Measurements from ENCODE around the gene NDUFB10. TPM values are rescaled to one million over a fixed set of nuclear protein-coding genes. Genes with fewer than 3 reads are reported as not detected.

NDUFB10 gene
- total RNA-seq: 96.9 and 105 TPM in 2 replicates
- long read RNA-seq, transcript NDUFB10-201 (4 exons, 705 nt): major isoform, 5 of 6 reads
- long read RNA-seq, partial matches to known transcripts: 0 of 6 reads
- long read RNA-seq, other reads (novel, unspliced or antisense): 1 of 6 reads

- H3K36me3 Mint-ChIP-seq (ENCODE audit: insufficient read depth): peaks cover 16% of the 10 kb centered on the region
- peak within 1 kb of the TSS; percentile 88 for H3K4me3 Mint-ChIP-seq (ENCODE audit: low read depth)
- H3K9me3 Mint-ChIP-seq (ENCODE audit: low read depth): no peaks in the 10 kb centered on the region
Measured at GRCh38 chr16:1959269-1960039, at the start of gene NDUFB10. Gene NDUFB10 (plus strand): TSS chr16:1959538. CDS start chr16:1959625, 87 bp downstream.

GRCh38 chr16:1909561-1910231, 49.6 kb upstream of the NDUFB10 start:
- H3K27ac Mint-ChIP-seq: no peak overlapping the region

More at GRCh38 chr16:1959269-1960039, at the start of gene NDUFB10:
- peak; percentile 75 for TF ChIP-seq CTCF (IDR thresholded peaks at IDR 0.05; ENCODE audit: unreplicated experiment)
- Mint-ChIP-seq H3K27me3 (peaks cover 3% of the 10 kb centered on the region), H3K4me1 (ENCODE audit: low read depth) (peaks cover 25% of the 10 kb centered on the region), H3K27ac (peak within 1 kb of the TSS; percentile 90)
- peak; percentile 92 for DNase-seq (ENCODE audit: low spot score, unreplicated experiment)

GRCh38 chr16:1911467-1912214, 47.7 kb upstream of the NDUFB10 start:
- DNase-seq (ENCODE audit: low spot score, unreplicated experiment): no peak
- peaks cover 13% of the 10 kb centered on the region for H3K4me1 Mint-ChIP-seq (ENCODE audit: low read depth)
- H3K9me3 Mint-ChIP-seq (ENCODE audit: low read depth): no peaks in the 10 kb centered on the region

More at GRCh38 chr16:1909561-1910231, 49.6 kb upstream of the NDUFB10 start:
- Mint-ChIP-seq H3K9me3 (ENCODE audit: low read depth) (no peaks in the 10 kb centered on the region), H3K4me3 (ENCODE audit: low read depth) (no peak overlapping the region), H3K36me3 (ENCODE audit: insufficient read depth) (no peaks in the 10 kb centered on the region), H3K4me1 (ENCODE audit: low read depth) (peaks cover 11% of the 10 kb centered on the region), H3K27me3 (peaks cover 17% of the 10 kb centered on the region)
- no peak for TF ChIP-seq CTCF (IDR thresholded peaks at IDR 0.05; ENCODE audit: unreplicated experiment)
- no peak for DNase-seq (ENCODE audit: low spot score, unreplicated experiment)

GRCh38 chr16:1912215-1912543, 47.2 kb upstream of the NDUFB10 start:
- Mint-ChIP-seq H3K4me1 (ENCODE audit: low read depth) (peaks cover 13% of the 10 kb centered on the region), H3K9me3 (ENCODE audit: low read depth) (no peaks in the 10 kb centered on the region), H3K27ac (no peak overlapping the region), H3K36me3 (ENCODE audit: insufficient read depth) (no peaks in the 10 kb centered on the region), H3K4me3 (ENCODE audit: low read depth) (no peak overlapping the region), H3K27me3 (peaks cover 31% of the 10 kb centered on the region)
- TF ChIP-seq CTCF (IDR thresholded peaks at IDR 0.05; ENCODE audit: unreplicated experiment): no peak
- DNase-seq (ENCODE audit: low spot score, unreplicated experiment): no peak

More at GRCh38 chr16:1911467-1912214, 47.7 kb upstream of the NDUFB10 start:
- Mint-ChIP-seq H3K27me3 (peaks cover 29% of the 10 kb centered on the region), H3K27ac (no peak overlapping the region), H3K36me3 (ENCODE audit: insufficient read depth) (no peaks in the 10 kb centered on the region), H3K4me3 (ENCODE audit: low read depth) (no peak overlapping the region)
- TF ChIP-seq CTCF (IDR thresholded peaks at IDR 0.05; ENCODE audit: unreplicated experiment): no peak

Measured in progenitor cell of endocrine pancreas (in vitro differentiated cells).